DMS153 (cell line): ENCODE results near the gene CARD11.

Experiments used
- DNase-seq: peaks from one replicate; lab custom pipeline; 2025; lab: John Stamatoyannopoulos, UW

Gene CARD11

DNA sequence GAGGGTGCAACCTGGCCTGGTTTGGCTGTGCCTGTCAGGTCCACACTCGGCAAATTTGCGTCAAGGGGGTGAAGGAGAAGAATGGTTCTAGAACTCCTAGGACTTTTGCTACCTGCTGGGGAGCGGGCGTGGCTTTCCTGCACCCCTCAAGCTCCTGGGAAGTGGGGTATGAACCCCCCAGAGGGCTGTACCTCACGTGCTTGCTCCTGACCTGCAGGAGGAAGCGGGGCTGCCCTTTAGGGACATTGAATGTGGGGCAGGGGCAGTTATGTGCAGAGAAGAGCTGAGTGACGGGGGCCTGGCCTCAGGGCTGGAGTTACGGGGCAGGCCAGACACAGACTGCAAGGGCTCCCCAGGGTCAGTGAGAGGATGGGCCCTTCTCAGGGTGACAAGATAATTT is 138.2 kb downstream of the CARD11 start:
- DNase-seq = no peak

DNA sequence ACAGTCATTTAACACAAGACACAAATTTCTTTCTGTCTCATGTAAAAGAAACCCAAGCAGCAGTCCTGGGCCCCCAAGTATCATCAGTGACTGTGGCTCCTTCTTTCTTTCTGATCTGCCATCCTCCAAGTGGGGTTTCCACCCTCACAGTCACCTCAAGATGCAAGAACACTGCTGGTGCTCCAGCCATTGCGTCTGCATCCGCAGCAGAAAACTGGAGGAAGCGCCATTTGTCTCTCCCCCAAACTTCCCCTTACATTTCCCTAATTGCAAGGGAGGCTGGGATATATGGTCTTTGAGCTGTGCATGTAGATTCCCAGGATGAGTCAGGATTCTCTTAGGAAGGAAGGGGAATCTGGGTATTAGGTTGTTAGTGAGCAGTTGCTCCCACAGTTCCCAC is 138.6 kb downstream of the CARD11 start:
- DNase-seq = no peak

DNA sequence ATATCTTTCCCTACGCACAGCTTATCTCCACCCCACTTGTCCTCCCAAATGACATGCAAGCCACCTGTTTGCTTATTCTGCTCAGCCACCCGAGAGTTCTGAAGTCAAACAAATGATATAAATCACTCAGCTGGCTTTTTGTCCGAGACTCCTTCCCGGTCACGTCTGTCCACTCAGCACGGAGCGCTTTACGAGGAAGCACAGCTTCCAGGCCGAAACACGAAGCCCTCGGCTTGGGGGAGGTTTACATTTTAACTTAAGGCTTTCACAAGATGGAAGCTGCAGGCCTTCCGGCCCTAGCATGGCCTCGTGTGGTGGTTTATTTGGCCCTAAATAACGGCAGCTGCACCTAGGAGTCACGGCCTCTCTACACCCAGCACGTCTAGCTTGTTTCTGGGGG is 139.5 kb downstream of the CARD11 start:
- no peak for DNase-seq

DNA sequence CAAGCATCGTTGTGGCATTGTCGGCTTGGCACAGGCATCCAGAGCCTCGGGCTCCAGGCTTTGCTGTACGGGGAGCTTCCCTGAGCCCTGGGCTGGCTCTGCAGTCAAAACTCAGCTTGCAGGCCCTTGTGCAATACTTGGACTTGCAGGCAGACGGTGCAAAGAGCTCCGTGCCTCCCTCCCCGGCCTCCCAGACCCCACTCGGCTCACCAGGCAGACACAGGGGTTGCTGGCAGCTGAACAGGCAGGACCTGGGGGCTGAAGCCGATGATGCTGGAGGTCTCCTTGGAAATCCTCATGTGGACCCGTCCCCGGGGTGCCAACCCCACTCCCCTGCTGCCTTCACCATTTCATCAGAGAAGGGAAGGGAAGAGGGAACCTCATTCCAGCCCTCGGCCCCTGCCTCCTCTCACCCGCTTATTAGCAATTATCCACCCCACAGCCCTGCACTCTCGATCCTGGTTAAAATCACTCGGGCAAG is 139.9 kb downstream of the CARD11 start:
- DNase-seq = no peak

GRCh38 chr7:2897023-2897422 is 146.6 kb downstream of the CARD11 start:
- DNase-seq = no peak

DNA sequence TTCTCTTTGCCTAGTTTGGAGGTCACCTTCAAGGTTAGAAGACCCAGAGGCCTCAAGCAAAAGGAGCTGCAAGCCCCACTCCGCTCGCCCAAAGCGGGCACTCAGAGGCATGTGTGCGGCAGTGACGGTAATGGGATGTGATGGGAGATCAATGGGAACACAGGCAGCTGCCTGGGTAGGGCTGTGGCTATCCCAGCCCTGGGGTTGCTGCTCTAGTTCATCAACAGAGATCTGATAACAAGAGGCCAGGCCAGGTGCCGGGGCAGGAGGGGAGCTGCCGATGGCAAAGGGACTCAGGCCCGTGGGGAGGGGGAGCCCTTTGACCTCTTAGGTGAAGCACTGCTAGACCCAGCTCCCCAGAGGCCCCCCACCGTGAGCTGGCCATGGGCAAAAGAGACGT is 147.5 kb downstream of the CARD11 start:
- no peak for DNase-seq

DNA sequence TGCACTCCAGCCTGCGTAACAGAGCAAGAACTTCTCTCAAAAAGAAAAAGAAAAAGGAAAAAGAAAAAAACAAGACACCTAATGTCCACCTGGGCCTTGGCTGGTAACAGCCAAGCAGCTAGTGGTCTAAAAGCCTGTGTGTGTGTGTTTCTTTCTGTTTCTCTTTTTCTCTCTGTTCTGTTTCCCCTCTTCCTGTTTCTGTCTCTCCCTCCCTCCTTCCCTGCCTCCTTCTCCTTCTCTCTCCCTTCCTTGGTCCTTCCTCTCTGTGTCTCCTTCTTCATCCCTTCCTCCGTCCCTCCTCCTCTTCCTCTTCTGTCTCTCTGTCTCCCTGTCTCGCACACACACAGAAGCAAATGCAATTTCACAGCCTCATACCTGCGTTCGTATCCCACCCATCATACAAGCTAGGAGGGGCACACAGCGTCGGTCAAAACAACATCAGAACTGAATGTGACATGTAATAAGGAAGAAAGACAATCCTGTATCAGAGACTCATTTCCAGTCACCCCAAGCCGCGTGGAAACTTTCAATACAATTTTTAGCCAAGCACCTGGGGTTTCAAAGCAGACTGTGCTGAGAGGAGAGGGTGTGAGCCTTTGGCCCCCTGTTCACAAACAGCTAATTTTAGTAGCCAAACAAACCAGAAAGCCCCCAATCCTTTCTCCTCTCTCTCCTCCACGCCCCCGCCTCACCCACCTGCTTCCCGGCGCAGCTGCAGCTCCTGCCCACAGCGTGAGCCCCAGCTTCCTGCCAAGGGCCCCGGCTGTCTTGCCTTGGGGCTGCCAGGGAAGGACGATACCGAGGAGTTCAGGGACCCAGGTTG is 149.3 kb downstream of the CARD11 start:
- DNase-seq = no peak

GRCh38 chr7:2893411-2893861 is 150.2 kb downstream of the CARD11 start:
- no peak for DNase-seq

DNA sequence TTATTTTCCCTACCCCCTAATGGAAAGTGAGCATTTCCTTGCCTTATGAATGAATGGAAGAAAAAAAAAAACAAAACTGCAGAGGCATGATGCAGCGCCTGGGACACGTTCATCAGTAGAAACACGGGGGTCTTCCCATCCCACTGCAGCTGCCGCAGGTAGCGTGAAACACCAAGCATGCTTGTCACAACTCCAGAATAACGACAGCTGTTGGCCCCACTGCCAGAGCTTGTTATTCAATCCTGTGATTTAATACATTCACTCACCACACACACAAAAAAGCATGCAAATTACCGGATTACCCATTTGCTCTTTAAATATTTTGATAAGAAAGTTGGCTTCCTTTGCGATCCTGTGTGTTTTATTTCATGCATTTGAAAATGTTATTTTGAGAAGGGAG is 151.1 kb downstream of the CARD11 start:
- DNase-seq = no peak

- no peak for DNase-seq
Observed at GRCh38 chr7:2887816-2888215, 155.9 kb downstream of the CARD11 start.

DNA sequence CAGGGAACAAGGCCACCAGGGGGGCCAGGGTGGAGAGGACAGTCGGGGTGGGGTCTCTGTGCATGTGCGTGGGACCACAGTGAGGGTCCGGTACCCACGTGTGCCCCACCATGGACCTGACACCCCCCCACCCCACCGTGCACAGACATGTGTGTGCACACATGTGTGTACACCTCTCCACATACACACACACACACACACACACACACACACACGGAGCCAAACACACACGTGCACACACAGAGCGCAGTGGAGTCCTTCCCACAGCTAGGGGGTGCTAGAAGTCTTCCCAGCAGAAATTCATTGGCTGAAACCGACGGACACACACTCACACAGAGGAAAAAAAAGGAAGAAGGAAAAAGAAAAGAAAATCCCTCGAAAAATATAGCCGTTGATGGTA is 156.8 kb downstream of the CARD11 start:
- DNase-seq = peak; percentile 76

- DNase-seq = no peak
Observed at GRCh38 chr7:2886391-2886790, 157.3 kb downstream of the CARD11 start.

DNA sequence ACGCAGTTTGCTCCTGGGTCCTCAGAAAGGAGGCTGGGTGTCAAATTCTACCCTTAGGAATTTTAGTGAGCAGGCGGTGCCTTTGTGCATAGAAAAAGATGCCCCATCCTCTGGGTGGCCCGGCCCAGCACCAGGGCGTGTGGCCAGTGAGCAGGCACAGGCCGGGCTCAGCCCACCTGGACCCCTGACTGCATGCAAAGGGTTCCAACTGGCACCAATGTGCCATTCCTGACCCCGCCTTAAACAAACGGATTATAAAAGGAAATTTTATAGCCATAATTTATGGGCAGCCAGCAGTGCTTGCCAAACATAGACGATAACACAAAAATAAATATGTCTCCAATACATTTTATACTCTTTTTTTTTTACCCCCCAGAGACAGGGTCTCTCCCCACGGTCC is 159.5 kb downstream of the CARD11 start:
- DNase-seq = no peak

- no peak for DNase-seq
Observed at GRCh38 chr7:2883101-2883500, 160.6 kb downstream of the CARD11 start.

- no peak for DNase-seq
Observed at GRCh38 chr7:2882111-2882510, 161.6 kb downstream of the CARD11 start.

DNA sequence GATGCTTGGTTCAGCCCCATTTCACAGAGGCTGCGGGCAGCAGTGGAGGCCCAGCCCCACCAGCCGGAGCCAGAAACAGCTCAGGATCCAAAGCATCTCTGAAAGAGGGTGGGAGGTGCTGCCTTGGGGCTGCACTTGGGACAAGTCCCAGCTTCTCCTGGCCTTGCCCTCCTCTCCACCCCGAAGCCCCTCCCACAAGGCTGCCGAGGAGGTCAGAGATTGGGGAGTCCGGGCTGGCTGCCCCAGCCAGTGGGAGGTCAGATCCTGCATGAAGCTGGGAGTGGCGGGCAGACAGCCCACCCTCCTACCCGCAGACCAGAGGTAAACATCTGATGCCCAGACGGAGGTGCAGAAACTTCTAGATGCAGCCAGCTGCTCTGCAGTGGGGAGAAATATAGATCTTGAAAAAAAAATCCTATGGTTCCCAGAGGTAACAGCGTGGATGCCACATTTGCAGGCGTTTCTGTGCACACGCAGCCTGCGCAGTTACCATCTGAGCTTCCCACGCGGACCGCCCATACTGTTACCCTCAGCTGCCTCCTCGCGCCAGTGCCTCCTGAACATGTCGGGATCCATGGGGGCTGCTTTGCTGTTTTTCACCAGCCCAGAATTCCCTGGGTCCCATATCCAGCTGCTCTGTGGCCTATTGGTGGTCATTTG is 162.7 kb downstream of the CARD11 start:
- no peak for DNase-seq

DNA sequence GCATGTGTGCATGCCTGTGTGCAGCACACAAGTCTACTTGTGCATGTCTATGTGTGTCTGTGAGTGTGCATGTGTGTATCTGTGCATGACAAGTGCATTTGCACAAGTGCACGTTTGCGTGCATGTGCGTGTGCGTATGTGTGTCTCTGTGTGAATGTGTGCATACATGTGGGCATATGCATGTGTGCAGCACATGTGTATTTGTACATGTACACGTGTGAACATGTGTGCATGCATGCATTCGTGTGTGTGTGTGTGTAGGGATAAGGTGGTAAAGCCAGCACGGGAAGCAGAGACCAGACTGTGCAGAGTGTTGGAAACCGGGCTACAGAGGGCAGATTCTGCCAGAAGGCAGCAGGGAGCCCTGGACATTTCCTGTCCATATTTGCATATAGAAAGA is 163.6 kb downstream of the CARD11 start:
- DNase-seq = no peak

DNA sequence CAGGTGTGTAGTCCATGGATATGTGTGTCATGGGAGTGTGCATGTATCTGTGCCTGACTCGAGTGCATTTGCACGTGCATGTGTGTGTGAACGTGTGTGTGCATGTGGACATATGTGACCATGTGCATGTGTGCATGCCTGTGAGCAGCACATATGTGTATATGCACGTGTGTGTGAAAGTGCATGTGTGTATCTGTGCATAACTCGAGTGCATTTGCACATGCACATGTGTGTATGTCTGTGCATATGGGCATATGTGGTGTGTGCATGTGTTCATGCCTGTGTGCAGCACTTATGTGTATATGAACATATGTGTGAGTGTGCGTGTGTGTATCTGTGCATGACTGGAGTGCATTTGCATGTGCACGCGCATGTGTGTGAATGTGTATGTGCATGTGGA is 164.3 kb downstream of the CARD11 start:
- no peak for DNase-seq

DNA sequence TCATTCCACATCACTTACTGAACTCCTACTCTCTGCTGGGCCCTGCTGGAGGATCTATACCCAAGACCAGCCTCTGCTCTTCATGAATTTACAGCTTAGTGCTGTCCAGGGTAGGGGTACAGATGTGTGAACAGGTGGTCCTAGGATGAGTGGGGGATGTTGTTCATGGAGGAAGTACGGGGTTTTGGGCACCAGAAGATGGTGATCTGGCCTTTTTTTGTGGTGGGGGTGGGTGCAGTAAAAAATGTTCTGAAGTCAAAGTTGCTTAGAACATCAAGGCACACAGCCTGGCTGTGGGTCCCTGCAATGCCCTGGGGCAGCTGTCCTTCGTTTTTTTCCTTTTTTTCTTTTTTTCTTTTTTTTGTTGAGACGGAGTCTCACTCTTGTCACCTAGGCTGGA is 165.4 kb downstream of the CARD11 start:
- no peak for DNase-seq

DNA sequence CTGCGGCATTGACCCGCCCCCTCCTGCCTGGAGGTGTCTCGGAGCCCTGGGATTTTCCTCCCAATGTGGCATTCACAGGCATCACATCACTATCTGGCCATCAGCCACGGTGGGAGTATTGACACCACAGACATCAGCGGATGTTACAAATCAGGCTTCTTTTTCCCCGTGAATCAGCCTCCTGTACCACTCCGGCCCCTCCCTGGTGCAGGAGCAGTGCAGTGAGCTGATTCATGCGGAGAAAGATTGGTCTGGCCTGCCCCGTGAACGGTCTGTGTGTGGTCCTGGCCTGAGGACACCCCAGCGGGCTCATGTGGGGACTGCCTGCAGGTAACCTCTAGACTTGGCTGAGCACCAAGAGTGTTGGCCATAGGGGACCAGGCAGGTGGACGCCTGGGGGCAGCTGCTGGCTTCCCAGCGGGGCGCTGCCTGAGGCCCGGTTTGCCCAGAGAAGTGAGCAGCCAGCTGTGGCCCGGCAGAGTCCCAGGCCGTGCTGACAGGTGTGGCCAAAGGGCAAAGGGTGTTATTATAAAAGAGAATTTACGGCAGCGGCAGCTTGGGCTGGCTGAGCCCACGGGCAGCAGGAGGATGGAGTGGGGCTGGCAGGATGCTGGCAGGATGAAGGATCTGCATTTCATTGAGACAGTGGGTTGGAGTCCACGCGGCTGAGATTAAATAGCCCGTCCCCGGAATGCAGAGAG is 167.5 kb downstream of the CARD11 start:
- no peak for DNase-seq

- DNase-seq = peak; percentile 28
Observed at GRCh38 chr7:2873686-2874551, 169.7 kb downstream of the CARD11 start.

GRCh38 chr7:2873146-2873545 is 170.5 kb downstream of the CARD11 start:
- no peak for DNase-seq
